H1 (cell line): ENCODE measurements around the gene ATE1. TPM values are rescaled to one million over a fixed set of nuclear protein-coding genes. Genes with fewer than 3 reads are reported as not detected.

Source experiments
- CTCF ChIA-PET: fragments of 300-600 bp; sonication (Branson Sonifier 250); formaldehyde crosslinking; loops from one replicate; lab custom pipeline; 2021; ENCODE audit not compliant: partially characterized antibody; lab: Charles Lee
- POLR2A ChIA-PET: fragments of 300-600 bp; sonication (Branson Sonifier 250); formaldehyde crosslinking; loops from one replicate; lab custom pipeline; 2021; ENCODE audit warnings: inconsistent platforms; ENCODE audit not compliant: partially characterized antibody; lab: Charles Lee
- DNase-seq, 2 experiments: peaks; one replicate each; pipeline versions ENCODE4 v3.0.0 to v3.0.0-alpha.2; 2010 to 2022; ENCODE audit warnings: low spot score in 2 of 2, low read depth in 1 of 2, mixed read lengths in 1 of 2
- FAIRE-seq: peaks from 2 replicates; lab custom pipeline; 2011; peaks lifted over from hg19 to GRCh38; lab: Jason Lieb, UNC
- H2AFZ ChIP-seq: 2 replicates; pipeline ENCODE4 v1.8.1; 2012; ENCODE audit warnings: low read length, inconsistent platforms
- H2AK5ac ChIP-seq: 2 replicates; pipeline ENCODE4 v1.6.1; 2013; ENCODE audit warnings: low read depth, low read length
- H2BK120ac ChIP-seq: replicated peaks from 2 replicates; pipeline ENCODE3; 2013; ENCODE audit warnings: low read depth, low read length, inconsistent platforms
- H2BK12ac ChIP-seq: 2 replicates; pipeline ENCODE4 v1.6.1; 2013; ENCODE audit warnings: low read depth, low read length
- H2BK15ac ChIP-seq: 2 replicates; pipeline ENCODE4 v1.6.1; 2013; ENCODE audit warnings: low read length
- H2BK20ac ChIP-seq: 2 replicates; pipeline ENCODE4 v1.6.1; 2013; ENCODE audit warnings: low read length
- H2BK5ac ChIP-seq: 2 replicates; pipeline ENCODE4 v1.6.1; 2013; ENCODE audit warnings: low read depth, low read length
- H3K14ac ChIP-seq: 2 replicates; pipeline ENCODE4 v1.6.1; 2013; ENCODE audit warnings: inconsistent platforms; ENCODE audit not compliant: insufficient read length
- H3K18ac ChIP-seq: 2 replicates; pipeline ENCODE4 v1.6.1; 2013; ENCODE audit warnings: low read length; ENCODE audit errors: extremely low read depth
- H3K23ac ChIP-seq: 2 replicates; pipeline ENCODE4 v1.6.1; 2013; ENCODE audit warnings: inconsistent platforms; ENCODE audit not compliant: insufficient read length
- H3K23me2 ChIP-seq: 2 replicates; pipeline ENCODE4 v1.6.1; 2013; ENCODE audit warnings: low read depth, low read length
- H3K27ac ChIP-seq: 2 replicates; pipeline ENCODE4 v1.6.1; 2011; ENCODE audit warnings: low read depth, low read length, inconsistent platforms
- H3K27me3 ChIP-seq, 4 experiments: replicated peaks in 1 of 4; 1 replicate in 1 of 4; 2 replicates in 3 of 4; pipeline versions ENCODE4 v1.6.1 to v1.8.1; 2011 to 2013; ENCODE audit warnings: low read length in 3 of 4, mild to moderate bottlenecking in 3 of 4, inconsistent platforms in 2 of 4, mixed read lengths in 2 of 4, moderate library complexity in 1 of 4; ENCODE audit not compliant: control insufficient read depth in 3 of 4, insufficient read depth in 3 of 4; ENCODE audit errors: extremely low read depth in 1 of 4
- H3K36me3 ChIP-seq, 4 experiments: 2 replicates each; pipeline versions ENCODE4 v1.6.1 to v1.8.1; 2011 to 2013; ENCODE audit warnings: mild to moderate bottlenecking in 4 of 4, low read length in 3 of 4, moderate library complexity in 2 of 4, control low read depth in 1 of 4, inconsistent platforms in 1 of 4; ENCODE audit not compliant: insufficient read depth in 4 of 4, control insufficient read depth in 2 of 4
- H3K4ac ChIP-seq: replicated peaks from 2 replicates; pipeline ENCODE3; 2013; ENCODE audit warnings: low read length, low read depth, mixed read lengths, inconsistent platforms; ENCODE audit not compliant: insufficient read length
- H3K4me1 ChIP-seq, 4 experiments: replicated peaks in 1 of 4; 1 replicate in 1 of 4; 2 replicates in 3 of 4; pipeline versions ENCODE4 v1.6.1 to v1.8.1; 2011 to 2013; ENCODE audit warnings: low read length in 3 of 4, inconsistent platforms in 2 of 4, mixed read lengths in 1 of 4; ENCODE audit not compliant: insufficient read depth in 4 of 4, control insufficient read depth in 3 of 4
- H3K4me2 ChIP-seq, 2 experiments: 2 replicates each; pipeline versions ENCODE4 v1.6.1 to v1.8.1; 2011 to 2013; ENCODE audit warnings: low read depth in 2 of 2, low read length in 2 of 2, control low read depth in 1 of 2, inconsistent platforms in 1 of 2, mild to moderate bottlenecking in 1 of 2; ENCODE audit not compliant: insufficient read depth in 1 of 2
- H3K4me3 ChIP-seq, 4 experiments: fragments of 200-600, 300-600 bp in 1 of 4; sonication (generic), shearing (Covaris generic), sonication (Bioruptor Twin) in 1 of 4; 2 replicates each; pipeline versions ENCODE4 v1.5.1 to v1.8.1; 2011 to 2016; ENCODE audit warnings: low read length in 4 of 4, low read depth in 3 of 4, control low read depth in 2 of 4, inconsistent platforms in 2 of 4, mild to moderate bottlenecking in 2 of 4, mixed read lengths in 1 of 4, moderate library complexity in 1 of 4; ENCODE audit not compliant: insufficient read depth in 2 of 4; ENCODE audit errors: extremely low read depth in 1 of 4
- H3K56ac ChIP-seq: replicated peaks from 2 replicates; pipeline ENCODE3; 2013; ENCODE audit warnings: low read depth, mild to moderate bottlenecking, mixed read lengths, low read length, inconsistent platforms; ENCODE audit not compliant: insufficient read length
- H3K79me1 ChIP-seq: 2 replicates; pipeline ENCODE4 v1.6.1; 2013; ENCODE audit warnings: low read depth, low read length, control low read depth
- H3K79me2 ChIP-seq, 2 experiments: 2 replicates each; pipeline versions ENCODE4 v1.6.1 to v1.8.1; 2012 to 2013; ENCODE audit warnings: low read length in 2 of 2, mild to moderate bottlenecking in 2 of 2, inconsistent platforms in 1 of 2; ENCODE audit not compliant: insufficient read depth in 2 of 2, control insufficient read depth in 1 of 2
- H3K9ac ChIP-seq, 4 experiments: replicated peaks in 1 of 4; 1 replicate in 1 of 4; 2 replicates in 3 of 4; pipeline versions ENCODE4 v1.6.1 to v1.8.1; 2011 to 2013; ENCODE audit warnings: low read depth in 3 of 4, low read length in 3 of 4, control low read depth in 2 of 4, mild to moderate bottlenecking in 2 of 4, moderate library complexity in 2 of 4, inconsistent platforms in 1 of 4; ENCODE audit errors: extremely low read depth in 1 of 4
- H3K9me3 ChIP-seq, 2 experiments: 2 replicates each; pipeline versions ENCODE4 v1.6.1 to v1.8.1; 2012 to 2013; ENCODE audit warnings: mild to moderate bottlenecking in 2 of 2, moderate library complexity in 2 of 2, control low read depth in 1 of 2, inconsistent platforms in 1 of 2, low read depth in 1 of 2, low read length in 1 of 2, mixed read lengths in 1 of 2; ENCODE audit not compliant: insufficient read depth in 2 of 2
- H4K20me1 ChIP-seq, 2 experiments: replicated peaks in 1 of 2; 2 replicates each; pipeline versions ENCODE3 to v1.8.1; 2011 to 2013; ENCODE audit warnings: inconsistent platforms in 2 of 2, low read length in 2 of 2, mild to moderate bottlenecking in 1 of 2; ENCODE audit not compliant: insufficient read depth in 2 of 2, control insufficient read depth in 1 of 2
- H4K5ac ChIP-seq: 2 replicates; pipeline ENCODE4 v1.6.1; 2013; ENCODE audit warnings: low read length, low read depth, mixed read lengths, inconsistent platforms; ENCODE audit not compliant: insufficient read length
- H4K8ac ChIP-seq: 2 replicates; pipeline ENCODE4 v1.8.0; 2013; ENCODE audit warnings: mild to moderate bottlenecking, moderate library complexity, low read length, inconsistent platforms; ENCODE audit not compliant: insufficient read depth; ENCODE audit errors: extremely low read depth
- H4K91ac ChIP-seq: replicated peaks from 2 replicates; pipeline ENCODE3; 2013; ENCODE audit warnings: low read length, mixed read lengths, inconsistent platforms; ENCODE audit not compliant: insufficient read length
- GABPA ChIP-seq: IDR thresholded peaks from 2 replicates; pipeline ENCODE4 v1.6.1; 2011; ENCODE audit warnings: mild to moderate bottlenecking, low read length, moderate library complexity, borderline replicate concordance; ENCODE audit not compliant: insufficient read depth
- TAF7 ChIP-seq: optimal IDR thresholded peaks from 2 replicates; pipeline ENCODE3; 2011; ENCODE audit warnings: low read depth, mild to moderate bottlenecking, inconsistent platforms, low read length, moderate library complexity, borderline replicate concordance
- WGBS, 2 experiments: shearing (Covaris generic) in 1 of 2; methylation state at CpG; one replicate each; pipeline versions ENCODE4 v1.1.6 to v1.1.7; 2013 to 2015; ENCODE audit warnings: low lambda C conversion rate in 2 of 2, mixed read lengths in 2 of 2, inconsistent platforms in 1 of 2, low coverage in 1 of 2, missing lambda C conversion rate in 1 of 2; ENCODE audit not compliant: insufficient replicate concordance in 2 of 2, insufficient coverage in 1 of 2, insufficient read length in 1 of 2; ENCODE audit errors: extremely low coverage in 1 of 2, missing lambda C conversion rate in 1 of 2; 5-methylcytosine and 5-hydroxymethylcytosine counted together
- polyA plus RNA-seq, 7 experiments: library from polyadenylated mRNA; depleted of rRNA in 3 of 7; stranded (reverse) in 5 of 7; unstranded in 2 of 7; fragments of >200 nt in 5 of 7; fragments of 200-250 nt in 2 of 7; gene quantifications; 1 replicate in 5 of 7; 2 replicates in 1 of 7; 4 replicates in 1 of 7; pipeline versions ENCODE4 v1.2.1 to v1.2.3, GENCODE V29; 2011 to 2013; ENCODE audit warnings: missing spikeins in 2 of 7, mixed read lengths in 2 of 7
- total RNA-seq: library from RNA; stranded (reverse); fragmentation: NEBNext Ultra II Directional; extraction: Animal tissue kit (Norgen Biotek cat#: 25700); gene quantifications from 2 replicates; pipeline ENCODE4 v1.2.1, GENCODE V29; 2021

ATE1 gene
- total and polyA plus RNA-seq, 2 of the 8 experiments (the other 6 are each of a cell fraction or from before 2014, with no cell fraction given): 8.8 to 26.9 TPM

GRCh38 chr10:121754666-121755065 is 173.2 kb downstream of the ATE1 start:
- CTCF ChIA-PET: no interaction called here

More at GRCh38 chr10:121754666-121755065, 173.2 kb downstream of the ATE1 start:
- Histone ChIP-seq H4K20me1 (no peaks in the 10 kb centered on the region), H3K23ac (no peak overlapping the region)
- TF ChIP-seq GABPA: no peak
- no peak for TF ChIP-seq TAF7
- TF ChIP-seq, all 59 proteins: peak for 0
- H3K23me2 ChIP-seq: no peaks in the 10 kb centered on the region
- no peak overlapping the region for H2BK15ac ChIP-seq
- H3K9ac ChIP-seq: no peak overlapping the region
- no peak overlapping the region for H3K14ac ChIP-seq
- H4K8ac ChIP-seq: no peak overlapping the region
- no peak overlapping the region for H2BK5ac ChIP-seq
- no peak overlapping the region for H3K27ac ChIP-seq
- POLR2A ChIA-PET: no interaction called here
- no peak overlapping the region for H2AK5ac ChIP-seq
- DNase-seq (no peak), FAIRE-seq (no peak)
- WGBS, 2 experiments: 96% methylated on average over 1 of the region's 1 CpG; no CpG with 5 or more reads in 1 of the 2 experiments
- H3K9me3 ChIP-seq: peaks cover 24 to 37% of the 10 kb centered on the region in 2 experiments
- H3K4ac ChIP-seq: no peak overlapping the region
- H2BK12ac ChIP-seq: no peak overlapping the region
- H2BK120ac ChIP-seq: no peak overlapping the region
- H3K4me3 ChIP-seq: no peak overlapping the region
- no peaks in the 10 kb centered on the region for H3K79me2 ChIP-seq
- H4K91ac ChIP-seq: no peak overlapping the region
- H3K79me1 ChIP-seq: no peaks in the 10 kb centered on the region
- no peak overlapping the region for H4K5ac ChIP-seq
- H2BK20ac ChIP-seq: no peak overlapping the region
- no peak overlapping the region for H3K56ac ChIP-seq
- no peaks in the 10 kb centered on the region for H3K27me3 ChIP-seq
- H3K4me2 ChIP-seq: no peak overlapping the region
- peaks cover 0 to 19% (median 4%) of the 10 kb centered on the region in 4 experiments; a peak in 3 of 8 replicates for H3K36me3 ChIP-seq
- no peak overlapping the region for H2AFZ ChIP-seq
- H3K18ac ChIP-seq: no peak overlapping the region
- H3K4me1 ChIP-seq: no peaks in the 10 kb centered on the region; a peak in 1 of 7 replicates
